Stimulated activated CD8-positive, alpha-beta memory T cell treated with anti-CD3 and anti-CD28 coated beads, Interleukin-2, amount 100 ng/mL, for 48 hours (primary cell): Measurements from ENCODE around the gene CD28.
"Not testable (repeated sequence)": the region's sequence is repeated elsewhere in the genome, so short reads cannot be mapped to it uniquely, and the experiment has no call there.

Source experiments
- DNase-seq, 2 donors: peaks; one replicate each; pipeline ENCODE4 v3.0.0-alpha.2; 2020; ENCODE audit warnings: low read depth in 2 of 2

CD28 gene

DNA sequence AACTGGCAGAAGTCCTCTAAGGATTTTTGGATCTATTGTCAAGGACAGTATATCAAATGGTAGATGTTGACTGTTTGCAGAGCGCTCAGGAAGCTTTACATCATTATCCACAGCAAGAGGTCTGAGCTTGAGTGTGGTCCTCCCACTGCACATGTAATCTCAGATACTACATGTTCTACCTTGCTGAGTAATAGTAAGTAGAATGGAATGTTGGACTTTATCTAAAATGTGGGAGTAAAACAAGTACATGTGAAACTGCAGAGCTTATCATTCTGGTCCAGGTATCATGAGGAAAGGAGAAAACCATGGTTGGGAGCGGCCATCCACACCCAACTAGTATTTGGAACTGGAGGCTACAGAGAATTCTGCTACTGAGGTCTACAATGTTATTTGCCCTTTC lies 19.3 kb upstream of the CD28 start:
- DNase-seq = no peak

DNA sequence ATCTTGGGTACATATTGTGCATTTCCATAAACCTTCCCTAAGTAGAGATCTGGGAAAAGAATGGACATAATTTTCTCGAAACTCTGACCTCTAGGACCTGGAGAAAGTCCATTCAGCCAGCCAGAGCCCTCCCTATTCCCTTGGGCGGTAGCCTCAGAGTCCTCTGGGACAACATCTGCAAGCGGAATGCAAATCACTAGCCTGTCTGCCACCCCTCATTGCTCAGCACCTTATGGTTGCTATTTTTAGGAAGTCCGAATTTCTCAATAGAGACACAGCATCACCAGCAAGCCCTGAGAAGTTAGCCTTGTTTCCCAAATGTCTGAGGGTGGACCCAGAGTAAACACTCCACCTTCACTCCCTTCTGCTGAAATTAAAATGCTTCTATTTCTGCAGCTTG lies 17.6 kb upstream of the CD28 start:
- DNase-seq = no peak

- no peak for DNase-seq
These were observed 16.9 kb upstream of the CD28 start for GRCh38 chr2:203689426-203690116.

DNA sequence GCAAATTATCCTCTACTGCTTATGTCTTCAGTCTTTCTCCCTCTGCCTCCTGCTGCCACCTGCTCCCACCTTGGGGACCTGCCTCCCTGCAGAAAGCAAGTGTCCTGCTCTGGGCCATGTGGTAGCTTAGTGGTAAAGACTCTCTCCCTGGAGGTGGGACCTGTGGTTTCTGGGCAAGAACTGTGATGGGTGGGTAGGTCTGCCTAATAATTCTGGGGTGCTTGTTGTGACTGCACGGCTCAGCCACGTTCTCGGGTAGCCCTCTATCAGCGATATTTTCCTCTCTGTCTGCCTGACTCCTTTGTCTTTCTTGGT lies 16.4 kb upstream of the CD28 start:
- DNase-seq = no peak

DNA sequence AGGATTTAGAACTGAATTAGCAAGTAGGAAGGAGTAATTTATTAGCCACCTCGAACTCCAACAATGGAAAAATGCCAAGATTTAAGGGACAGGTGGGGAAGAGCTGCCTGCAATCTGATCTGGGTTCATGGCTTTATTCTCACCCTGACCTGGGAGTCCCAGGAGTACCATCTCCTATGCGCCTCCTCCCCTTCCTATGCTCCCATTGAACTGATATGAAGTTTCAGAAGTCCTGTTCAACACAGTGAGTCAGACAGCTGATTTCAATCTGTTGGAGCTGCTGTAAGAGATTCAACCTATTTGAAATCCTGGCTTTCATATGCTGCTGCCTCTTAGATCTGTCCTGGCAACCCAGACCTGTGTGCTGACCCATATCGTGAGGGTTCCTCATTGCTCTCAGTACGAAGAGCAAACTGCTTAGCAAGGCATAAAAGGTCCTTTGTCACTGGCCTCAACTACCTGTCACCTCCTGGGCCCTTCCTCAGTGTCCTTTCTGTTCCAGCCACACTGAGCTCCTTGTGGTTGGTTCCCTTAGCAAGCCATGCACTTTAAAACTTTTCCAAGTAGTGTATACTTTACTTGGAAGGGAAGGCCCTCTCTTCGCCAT lies 15.9 kb upstream of the CD28 start:
- no peak for DNase-seq

DNA sequence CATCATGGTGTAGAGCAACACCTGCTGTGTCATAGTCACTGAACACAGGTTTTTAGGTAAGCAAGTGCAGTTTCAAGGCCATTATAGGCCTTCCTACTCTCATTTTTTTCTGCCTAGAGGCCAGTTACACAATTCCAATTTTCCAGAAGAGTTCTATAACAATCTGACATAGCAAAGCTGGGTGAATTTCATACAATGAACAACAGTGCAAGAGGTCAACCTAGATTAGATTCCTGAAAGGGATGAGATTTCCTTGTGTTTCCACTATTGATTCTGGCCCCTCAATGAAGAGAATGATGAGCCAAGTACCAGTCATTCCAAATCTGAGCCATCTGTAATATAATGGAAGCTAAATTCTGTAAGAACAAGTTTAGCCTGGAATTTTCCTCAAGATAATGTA lies 15.3 kb upstream of the CD28 start:
- no peak for DNase-seq

GRCh38 chr2:203692031-203692710 lies 14.3 kb upstream of the CD28 start:
- DNase-seq = no peak

- DNase-seq = no peak
These were observed 13.1 kb upstream of the CD28 start for GRCh38 chr2:203693242-203693879.

DNA sequence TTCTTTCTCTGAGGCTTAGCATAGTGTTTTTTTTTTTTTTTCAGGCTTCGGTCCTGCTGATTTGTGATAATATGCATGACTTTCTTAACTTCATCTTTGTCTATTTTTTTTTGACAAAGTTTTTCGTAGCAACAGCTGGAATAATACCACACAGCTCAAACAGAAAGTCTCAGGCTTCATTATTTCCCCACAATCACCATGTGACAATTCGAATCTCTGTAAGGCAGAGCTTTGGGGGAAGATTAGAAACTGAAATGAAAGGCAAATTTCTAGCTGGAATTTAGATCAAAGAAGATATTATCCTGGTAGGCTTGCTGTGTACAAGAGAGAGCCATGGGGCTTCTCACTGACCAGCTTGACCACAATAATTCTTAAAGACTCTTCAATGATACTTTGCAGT lies 12.2 kb upstream of the CD28 start:
- no peak for DNase-seq

DNA sequence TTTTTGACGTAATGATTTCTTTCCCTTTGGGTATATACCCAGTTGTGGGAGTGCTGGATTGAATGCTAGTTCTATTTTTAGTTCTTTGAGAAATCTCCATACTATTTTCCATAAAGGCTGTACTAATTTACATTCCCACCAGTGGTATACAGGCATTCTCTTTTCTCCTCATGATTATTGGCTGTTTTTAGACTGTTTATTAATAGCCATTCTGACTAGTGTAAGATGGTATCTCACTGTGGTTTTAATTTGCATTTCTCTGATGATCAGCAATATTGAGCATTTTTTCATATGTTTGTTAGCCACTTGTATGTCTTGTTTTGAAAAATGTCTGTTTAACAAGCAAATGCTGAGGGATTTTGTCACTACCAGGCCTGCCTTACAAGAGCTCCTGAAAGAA lies 9.2 kb upstream of the CD28 start:
- DNase-seq = no peak

- not testable (repeated sequence) for DNase-seq
These were observed 8.7 kb upstream of the CD28 start for GRCh38 chr2:203697763-203698162.

GRCh38 chr2:203698410-203698809 lies 8.0 kb upstream of the CD28 start:
- not testable (repeated sequence) for DNase-seq

- DNase-seq = no peak
These were observed 2.0 kb upstream of the CD28 start for GRCh38 chr2:203704430-203704829.

GRCh38 chr2:203705178-203705577 lies 1.3 kb upstream of the CD28 start:
- no peak for DNase-seq

GRCh38 chr2:203707530-203707929 lies 1.1 kb downstream of the CD28 start:
- no peak for DNase-seq

GRCh38 chr2:203708846-203709396 lies 2.5 kb downstream of the CD28 start:
- no peak for DNase-seq

DNA sequence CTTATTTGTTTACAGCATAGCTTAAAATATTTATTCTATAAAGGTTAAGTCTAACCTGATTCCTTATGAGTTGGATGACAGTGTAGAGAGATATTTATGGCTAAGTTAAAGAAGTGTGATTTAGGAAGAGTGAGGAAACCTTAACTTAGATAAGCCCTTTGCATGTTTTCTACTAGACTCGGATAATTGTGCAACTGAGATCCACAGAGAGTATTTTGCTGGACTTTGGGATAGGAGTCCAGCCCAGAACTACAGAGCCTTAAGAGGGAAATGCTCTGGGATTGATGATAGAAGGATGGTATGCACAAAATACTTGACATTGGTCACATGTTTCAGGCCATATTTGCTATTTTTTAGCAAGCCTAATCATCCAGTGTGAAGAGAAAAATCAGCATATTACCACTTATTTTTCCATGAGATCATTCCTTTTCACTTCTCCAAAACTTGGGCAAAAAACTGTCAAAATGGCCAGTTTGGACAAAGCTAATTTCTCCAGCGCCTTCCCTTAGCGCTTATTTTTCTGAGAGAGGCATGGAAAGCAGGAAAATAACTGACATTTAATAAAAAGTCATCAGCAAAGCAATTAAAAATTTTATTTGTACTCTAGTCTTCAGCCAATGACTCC lies 3.1 kb downstream of the CD28 start:
- no peak for DNase-seq

DNA sequence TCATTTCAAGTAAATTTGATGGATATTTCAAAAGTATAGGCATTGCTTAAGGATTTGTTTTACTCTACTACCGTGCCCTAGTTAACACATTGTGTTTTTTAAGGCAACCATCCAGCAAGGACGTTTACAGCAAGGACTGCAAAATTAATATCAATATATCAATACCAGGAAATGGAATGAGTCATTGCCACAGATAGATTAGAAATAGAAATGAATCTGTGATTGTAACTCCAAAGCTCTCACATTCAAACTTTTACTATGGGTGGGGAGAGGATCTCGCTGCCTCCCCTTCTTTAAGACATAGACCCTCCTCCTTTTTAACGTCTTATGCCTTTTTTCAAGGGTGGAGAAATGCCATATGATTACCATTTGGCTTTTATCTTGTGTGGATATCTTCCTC lies 3.8 kb downstream of the CD28 start:
- DNase-seq = no peak

DNA sequence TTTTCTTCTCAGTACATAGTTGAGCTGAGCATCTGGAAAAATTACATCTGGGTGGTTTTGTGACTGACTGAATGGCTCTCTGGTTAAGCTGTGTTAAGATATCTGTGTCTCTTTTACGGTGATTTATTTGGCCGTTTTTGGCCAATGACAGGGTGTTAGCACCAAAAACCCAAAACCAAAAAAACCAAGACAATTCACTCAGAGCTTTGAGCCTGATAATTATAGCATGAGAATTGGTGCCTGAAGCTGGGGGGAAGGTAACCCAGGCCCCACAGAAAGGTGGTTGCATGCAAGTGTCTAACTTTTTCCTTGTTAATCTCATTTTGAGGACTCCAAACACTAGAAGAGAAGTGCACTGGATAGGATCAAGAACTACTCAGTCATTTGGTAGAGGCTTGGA lies 4.5 kb downstream of the CD28 start:
- no peak for DNase-seq

DNA sequence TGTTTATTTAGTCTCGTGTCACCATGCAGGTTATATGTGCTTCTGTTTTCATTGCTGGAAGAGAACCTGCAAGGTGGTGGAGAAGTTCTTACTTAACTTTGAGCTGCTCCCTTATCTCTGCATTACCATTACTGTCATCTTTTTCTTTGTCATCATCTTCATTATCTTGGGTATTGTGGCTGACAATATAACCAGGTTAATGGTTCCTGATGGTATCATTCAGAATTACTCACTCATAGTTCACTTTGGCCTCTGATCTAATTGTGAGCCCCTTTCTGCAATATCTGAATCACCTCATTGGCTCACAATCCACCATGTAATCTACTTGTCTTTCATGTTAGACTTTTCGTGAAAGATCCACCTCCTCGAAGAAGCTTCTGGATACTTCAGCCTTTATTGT lies 5.0 kb downstream of the CD28 start:
- DNase-seq = no peak

GRCh38 chr2:203713381-203713780 lies 6.9 kb downstream of the CD28 start:
- DNase-seq = no peak

DNA sequence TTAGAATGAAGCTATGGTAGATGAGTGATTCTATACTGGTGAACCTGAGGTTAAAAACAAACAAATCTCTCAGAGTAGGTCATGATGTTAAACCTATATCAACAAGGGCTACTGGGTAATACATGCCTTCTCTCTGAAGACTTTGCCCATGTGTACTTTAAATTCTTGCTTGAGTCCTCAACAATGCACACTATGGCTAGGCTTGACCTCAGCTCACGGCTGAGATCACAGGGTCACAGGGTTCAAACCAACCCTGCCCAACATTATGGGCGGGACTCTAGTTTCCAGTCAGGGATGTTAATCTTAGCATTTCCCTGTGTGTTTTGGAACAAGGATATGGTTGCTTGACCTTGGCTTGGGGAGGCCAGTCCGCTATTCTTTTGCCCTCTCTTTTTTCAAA lies 7.7 kb downstream of the CD28 start:
- no peak for DNase-seq
